SK-N-DZ (cell line): ENCODE results near the gene LAPTM4A.

Source experiments
- DNase-seq: peaks from one replicate; pipeline ENCODE4 v3.0.0-alpha.2; 2015; ENCODE audit warnings: low spot score

The LAPTM4A gene

GRCh38 chr2:20023688-20024087, 27.7 kb downstream of the LAPTM4A start:
- no peak for DNase-seq

GRCh38 chr2:20021405-20022009, 29.9 kb downstream of the LAPTM4A start:
- DNase-seq, result no peak

DNA sequence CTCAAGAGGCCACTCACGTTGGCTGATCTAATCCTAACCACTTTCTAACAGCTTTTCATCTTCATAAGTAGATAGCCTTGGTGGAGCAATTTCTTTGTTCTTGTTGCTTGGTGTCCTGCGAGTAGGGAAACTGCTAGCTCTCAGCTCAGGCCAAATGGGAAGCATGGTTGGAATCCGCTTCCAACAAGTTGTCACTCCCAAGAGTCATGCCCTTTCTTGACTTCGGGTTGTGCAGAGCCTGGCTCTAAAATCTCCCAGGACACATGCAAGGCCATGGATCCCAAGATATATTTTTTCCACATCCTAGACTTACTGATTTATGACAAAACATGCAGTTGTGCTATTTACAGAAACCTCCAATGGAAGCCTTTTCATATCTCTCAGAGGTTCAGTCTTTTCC, 31.7 kb downstream of the LAPTM4A start:
- no peak for DNase-seq

GRCh38 chr2:20018601-20019152, 32.8 kb downstream of the LAPTM4A start:
- no peak for DNase-seq

DNA sequence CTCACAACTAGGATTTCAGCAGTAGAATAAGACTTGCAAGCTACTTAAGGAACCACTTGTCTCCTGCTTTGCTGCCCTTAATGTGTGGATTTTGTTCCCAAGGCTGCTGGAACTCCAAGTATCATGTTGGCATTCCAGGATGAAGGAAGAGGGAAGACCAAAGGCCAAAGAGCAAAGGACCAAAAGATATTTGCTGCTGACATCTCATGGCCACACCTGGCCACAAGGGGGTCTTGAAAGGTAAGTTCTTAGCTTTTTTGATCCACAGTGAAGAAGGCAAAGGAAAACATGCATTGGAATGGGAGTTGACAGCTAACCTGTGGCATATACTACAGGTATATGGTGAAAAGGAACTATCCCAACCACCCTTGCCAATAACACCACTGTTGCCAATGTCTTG, 35.1 kb downstream of the LAPTM4A start:
- DNase-seq, result no peak

DNA sequence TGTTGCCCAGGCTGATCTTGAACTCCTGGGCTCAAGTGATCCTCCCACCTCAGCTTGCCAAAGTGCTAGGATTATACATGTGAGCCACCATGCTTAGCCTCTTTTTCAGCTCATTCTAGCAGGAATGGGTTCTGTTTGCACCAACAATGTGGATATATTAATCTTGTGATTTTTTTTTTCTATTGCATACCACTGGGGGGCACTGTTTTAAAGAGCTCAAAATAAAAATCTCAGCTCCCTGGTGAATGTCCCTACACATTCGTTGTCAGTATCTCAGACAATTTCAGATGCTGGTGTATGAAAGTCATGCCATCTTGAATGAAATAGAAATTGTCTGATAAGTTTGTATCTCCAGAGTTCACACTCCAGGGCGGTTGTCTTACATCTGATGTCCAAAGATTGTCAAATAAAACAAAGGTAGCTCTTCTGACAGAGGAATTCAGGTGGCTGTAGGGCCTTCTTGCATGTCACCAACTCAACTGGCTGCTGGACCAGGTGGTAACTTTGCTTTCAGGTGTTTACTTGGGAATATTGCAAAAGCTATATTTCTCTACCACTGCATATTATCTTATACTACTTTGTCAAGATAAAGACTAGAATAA, 35.8 kb downstream of the LAPTM4A start:
- DNase-seq, result peak; percentile 53

DNA sequence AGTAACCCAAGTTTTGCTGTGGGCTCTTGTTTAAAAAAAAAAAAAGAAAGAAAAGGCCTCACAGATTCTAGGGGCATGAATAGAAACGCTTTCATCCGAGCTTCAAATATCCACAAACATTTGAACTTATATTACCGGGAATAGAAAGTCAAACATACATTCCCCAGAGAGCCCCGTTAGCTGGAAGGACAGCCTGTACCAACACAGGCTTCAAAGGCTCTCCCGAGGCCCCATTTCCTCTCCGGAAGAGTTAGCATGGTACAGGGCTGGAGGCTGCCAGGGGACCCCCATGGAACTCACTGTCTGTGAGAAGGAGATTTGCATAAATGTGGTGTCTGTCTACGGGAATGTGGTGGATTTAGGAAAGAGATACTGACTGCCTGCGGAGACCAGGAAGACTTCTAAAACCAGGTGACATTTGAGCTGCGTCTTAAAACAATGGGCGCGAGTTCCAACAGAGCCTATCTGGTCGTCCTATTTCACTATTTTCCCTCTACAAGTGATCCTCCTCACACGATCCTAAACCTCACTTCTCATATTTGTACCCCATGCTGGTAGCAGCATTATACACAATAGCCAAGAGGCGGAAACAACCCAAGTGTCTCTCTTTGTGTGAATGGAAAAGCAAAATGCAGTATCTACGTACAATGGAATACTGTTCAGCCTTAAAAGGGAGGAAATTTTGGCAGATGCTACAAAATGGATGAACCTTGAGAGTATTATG, 38.1 kb downstream of the LAPTM4A start:
- no peak for DNase-seq

DNA sequence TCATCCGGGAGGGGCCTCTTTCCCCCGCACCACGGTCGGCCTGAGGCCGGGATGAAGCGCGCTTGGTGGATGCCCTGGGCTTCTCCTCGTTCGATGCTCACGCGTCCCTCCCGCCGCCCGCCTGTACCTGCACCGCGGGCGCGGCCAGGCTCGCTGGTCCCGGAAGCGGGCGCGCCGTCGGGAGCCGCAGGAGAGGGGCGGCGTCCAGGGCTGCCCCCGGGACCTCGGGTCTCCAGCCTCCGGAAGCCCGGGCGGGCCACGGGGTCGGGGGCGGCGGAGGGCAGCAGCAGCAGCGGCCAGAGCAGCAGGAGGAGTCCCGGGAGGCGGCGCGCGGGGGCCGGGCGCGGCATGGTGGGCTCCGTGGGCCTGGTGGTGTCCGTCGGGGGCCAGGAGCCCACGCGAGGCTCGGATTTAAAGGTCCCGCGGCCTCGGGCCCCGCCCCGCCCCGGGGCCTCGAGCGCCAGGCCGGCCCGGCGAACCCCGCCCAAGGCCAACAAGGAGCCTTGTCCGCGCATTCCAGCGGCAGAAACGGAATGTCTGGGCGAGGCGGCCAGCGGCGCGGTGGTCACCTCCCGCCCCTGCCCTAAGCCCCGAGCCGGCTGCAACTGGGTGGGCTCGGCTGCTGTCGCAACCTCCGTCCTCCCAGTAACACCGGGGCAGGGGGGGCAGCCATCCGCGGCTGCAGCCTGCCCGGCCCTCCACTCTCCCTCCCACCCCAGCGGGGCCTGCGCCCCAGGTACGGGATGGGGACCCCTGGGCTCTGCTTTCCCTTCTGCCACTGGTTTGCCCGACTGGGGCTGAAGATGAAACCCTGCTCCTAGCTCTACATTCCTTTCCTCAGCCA, 38.9 kb downstream of the LAPTM4A start, which contains the start of gene MATN3:
MATN3 (minus strand) TSS at position 387 of the 844 bp plus-strand sequence; CDS start at position 350, 37 bp downstream.
- no peak for DNase-seq

DNA sequence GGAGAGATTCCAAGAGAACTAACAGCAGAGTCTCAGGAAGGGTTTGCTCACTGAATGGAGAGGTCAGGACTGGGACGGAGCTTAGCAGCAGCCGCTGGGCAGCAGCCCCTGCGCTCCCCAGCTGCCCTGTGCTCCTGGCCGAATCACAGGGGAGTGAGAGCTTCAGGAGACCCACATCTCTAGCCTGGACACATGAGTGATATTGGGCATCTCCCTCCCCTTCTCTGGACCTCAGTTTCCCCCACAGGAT, 39.5 kb downstream of the LAPTM4A start:
- DNase-seq, result no peak

DNA sequence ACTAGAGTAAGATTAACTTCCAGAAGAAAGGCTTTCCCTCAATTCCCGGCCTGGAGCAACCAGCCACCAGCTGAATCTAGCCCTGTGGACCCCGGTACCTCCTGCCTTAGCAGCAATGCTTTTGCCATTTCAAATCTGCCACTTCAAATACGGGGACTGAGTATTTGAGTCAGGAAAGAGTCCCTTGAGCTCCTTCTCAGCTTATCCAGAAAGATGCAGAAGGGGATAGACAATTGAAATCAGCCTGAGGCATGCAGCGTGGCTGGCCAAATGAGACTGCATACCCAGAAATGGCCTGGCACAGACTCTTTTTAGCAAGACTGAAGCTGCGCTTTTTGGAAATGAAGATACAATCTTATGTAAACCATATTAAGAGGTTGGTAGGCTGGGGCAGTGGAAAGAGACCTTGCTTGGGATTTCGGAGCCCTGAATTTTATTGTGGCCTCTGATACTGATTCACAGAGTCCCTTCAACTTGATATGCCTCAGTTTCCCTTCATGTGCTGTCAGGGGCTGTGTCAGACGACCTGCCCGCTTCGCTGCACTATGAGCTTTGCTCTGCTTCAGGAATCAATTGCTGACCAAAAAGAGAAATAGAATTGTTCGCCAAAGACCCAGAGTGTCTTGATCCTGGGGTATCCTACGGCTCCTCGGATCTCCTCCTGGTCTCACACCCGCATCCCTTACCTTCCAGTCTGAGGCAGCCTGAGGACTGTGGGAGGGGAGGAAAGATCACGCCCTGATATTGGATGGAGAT, 40.0 kb downstream of the LAPTM4A start:
- no peak for DNase-seq

DNA sequence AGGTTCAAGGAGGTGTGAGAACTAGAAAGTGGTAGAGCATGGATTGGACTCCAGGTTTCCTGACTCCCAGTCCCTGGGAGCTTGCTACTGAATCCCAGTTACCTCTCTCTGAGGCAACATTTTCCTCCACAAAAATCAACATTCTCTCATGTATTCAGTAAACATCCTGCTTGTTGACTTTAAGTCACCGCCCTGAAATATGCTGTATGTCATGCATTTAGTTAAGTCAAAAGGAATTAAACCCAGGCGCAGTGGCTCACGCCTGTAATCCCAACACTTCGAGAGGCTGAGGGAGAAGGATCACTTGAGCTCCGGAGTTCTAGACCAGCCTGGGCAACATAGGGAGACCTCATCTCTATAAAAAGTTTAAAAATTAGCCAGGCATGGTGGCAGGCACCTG, 42.7 kb downstream of the LAPTM4A start:
- DNase-seq, result no peak

DNA sequence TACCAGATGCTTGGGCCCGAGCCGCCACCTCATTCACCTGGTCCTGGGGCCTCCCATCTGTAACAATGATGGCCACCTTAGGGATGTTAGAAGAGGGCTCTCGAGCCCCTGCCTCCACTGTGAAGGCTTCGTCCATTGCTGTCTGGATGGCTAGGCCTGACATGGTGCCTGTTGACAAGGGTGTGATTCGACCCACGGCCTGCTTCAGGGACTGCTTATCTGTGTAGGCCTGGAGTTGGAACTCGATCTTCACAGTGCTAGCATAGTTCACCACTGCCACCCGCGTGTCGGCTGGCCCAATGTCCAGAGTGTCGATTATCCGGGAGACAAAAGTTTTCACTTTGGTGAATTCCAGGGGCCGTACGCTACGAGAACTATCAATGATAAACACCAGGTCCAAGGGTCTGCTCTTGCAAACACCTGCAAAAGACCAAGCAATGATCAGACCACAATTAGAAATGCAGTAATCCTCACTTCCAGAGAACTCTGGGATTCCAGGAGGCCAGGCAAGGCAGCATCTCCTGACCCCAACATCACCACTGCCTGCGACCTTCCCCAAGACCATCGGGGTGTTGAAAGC, 45.4 kb downstream of the LAPTM4A start:
- DNase-seq, result no peak

DNA sequence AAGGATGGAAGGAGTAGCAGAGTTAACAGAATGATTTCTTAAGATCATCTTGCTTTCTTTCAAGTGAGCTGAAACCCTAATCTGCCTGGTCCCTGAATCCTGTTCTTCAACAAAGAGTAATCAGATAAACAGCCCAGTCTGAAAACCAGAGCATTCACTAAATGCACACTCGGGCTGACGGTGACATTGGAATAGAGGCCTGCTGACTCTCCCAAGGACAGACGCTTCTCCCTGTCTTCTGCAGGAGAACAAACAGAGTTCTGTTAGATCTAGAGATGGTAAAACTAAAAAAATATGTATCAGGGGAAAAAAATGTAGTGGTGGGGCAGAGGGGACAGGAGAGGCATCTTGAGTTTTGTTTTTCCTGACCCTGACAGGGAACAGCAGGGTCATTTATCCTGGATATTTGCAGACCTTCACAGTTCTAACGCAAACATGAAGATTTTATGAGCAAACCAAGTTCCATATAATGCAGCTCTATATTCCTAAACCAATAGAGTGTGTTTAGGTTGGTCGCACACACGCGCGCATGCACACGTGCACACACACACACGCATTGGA, 46.3 kb downstream of the LAPTM4A start:
- peak; percentile 72 for DNase-seq

DNA sequence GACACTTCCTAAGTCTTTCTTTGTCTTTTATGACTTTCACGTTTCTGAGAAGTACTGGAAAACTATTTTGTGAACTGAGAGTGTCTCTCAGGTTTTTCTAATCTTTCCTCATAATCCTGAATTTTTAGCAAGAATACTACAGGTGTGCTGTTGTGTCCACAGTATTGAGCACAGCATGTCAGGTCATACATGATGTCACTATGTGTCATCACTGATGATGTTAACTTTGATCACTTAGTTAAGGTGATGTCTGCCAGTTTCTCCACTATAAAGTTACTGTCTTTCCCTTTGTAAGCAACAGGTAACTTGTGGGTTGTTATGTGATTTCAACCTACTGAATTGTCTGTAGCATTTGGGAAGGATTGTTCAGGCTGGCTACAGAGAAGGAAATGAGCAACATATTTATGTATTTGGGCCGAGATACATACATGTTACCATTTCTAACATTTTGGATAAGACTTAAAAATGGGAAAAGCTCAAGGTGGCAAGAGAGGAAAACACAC, 50.0 kb downstream of the LAPTM4A start:
- DNase-seq, result no peak

GRCh38 chr2:19993731-19994130, 57.7 kb downstream of the LAPTM4A start:
- DNase-seq, result no peak

DNA sequence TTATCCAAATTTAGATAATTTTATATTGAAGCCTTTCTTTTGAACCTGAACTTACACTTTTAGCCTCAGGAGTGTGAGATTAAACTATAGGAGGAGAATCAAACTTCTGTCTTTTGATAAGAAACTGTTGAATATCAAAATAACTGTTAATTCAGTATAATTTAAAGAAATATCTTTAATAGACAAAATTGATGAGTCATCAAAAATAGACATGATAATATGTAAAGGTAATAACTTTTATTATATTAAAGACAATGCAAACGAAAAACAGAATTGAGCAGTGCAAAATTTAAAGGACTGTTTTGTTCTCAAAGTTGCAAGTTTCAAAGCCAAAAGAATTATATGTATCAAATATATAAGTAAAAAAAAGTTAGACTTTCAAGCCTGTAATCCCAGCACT, 59.5 kb downstream of the LAPTM4A start:
- no peak for DNase-seq

- DNase-seq, result no peak
These were observed 61.1 kb downstream of the LAPTM4A start for GRCh38 chr2:19990416-19990728.

DNA sequence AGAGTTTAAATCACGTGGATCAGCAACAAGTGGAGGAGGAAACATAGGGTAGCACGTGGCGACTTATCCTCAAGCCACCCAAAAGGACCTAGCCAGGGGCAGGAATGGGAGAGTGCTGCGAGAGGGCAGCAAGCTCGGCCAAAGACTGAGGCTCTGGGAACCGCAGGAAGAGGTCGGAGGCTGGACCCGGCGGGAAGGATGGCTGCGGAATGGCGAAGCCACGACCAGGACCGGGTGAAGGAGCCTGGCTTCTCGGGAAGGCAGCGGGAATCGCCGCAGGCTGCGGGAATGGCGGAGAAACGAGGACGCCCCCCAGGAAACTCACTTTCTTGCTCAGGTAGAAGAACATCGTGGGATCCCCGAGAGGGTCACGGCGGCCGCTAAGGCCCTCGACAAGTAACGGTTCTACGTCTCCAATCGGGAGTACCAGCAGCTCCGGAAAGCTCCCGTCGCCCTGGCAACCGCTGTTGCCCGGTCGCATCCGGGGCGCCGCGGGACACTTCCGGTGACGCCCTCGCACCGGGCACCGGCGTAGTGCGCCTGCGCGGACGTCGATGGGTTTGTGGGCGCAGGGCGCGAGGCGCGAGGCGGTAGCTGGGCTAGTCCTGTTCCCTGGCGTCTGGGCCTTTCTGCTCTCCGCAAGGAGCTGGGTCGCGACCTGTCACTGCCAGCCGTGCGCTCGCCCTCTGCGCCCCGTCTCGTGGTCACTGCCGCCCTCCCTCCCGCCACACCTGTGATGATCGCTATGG, 61.6 kb downstream of the LAPTM4A start, which contains the start of gene WDR35:
WDR35 (minus strand) TSS at position 439 of the 749 bp plus-strand sequence; CDS start at position 349, 90 bp downstream.
- DNase-seq, result peak; percentile 80

DNA sequence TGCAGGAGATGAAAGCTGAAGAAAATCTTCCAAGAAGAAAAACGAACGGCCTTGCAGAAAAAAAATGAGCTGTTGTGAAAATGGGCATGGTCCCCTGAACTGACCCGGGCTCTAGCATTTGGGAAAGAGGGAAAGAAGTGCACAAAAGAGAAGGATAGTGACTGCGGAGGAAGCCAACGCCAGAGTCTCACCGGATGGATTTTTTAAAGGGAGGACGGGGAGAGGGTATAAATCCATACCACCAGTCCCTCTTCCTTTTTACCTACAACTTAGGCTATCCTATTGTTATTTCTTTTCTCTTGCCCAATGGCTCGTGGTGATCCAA, 62.1 kb downstream of the LAPTM4A start:
- DNase-seq, result no peak

DNA sequence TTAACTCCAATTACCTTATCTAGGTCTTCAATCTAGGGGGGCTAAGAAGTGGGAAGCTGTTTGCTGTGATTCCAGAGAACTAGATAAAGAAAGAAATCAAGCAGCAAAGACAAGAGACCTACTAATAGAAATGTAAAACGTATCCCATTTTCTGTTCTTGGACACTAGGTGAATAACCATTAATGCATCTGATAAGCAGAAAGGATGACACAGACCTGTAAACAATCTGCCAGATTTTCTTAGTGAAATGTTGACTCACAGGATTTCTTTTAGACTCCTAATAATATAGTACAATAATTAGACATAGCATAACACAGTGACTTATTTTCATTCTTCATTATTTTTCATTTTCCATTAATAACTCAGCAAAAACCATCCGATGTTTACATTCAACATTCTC, 62.8 kb downstream of the LAPTM4A start:
- DNase-seq, result no peak
